Gastroesophageal sphincter (tissue), 4 donors: ENCODE measurements around the gene STOX2. TPM values are rescaled to one million over a fixed set of nuclear protein-coding genes. Genes with fewer than 3 reads are reported as not detected.

Experiments
- ATAC-seq: fragments of 150-250 bp; one replicate; pipeline ENCODE4 v1.9.1; 2016; ENCODE audit warnings: mild to moderate bottlenecking, moderate library complexity
- H3K27ac ChIP-seq, 4 donors: fragments of 200-600 bp; sonication (generic) in 3 of 4; 1 replicate in 3 of 4; 2 replicates in 1 of 4; pipeline ENCODE4 v1.5.1; 2016 to 2019
- H3K27me3 ChIP-seq: fragments of 200-600 bp; sonication (generic); one replicate; pipeline ENCODE4 v1.5.1; 2019
- H3K36me3 ChIP-seq, 2 donors: fragments of 200-600 bp; sonication (generic); one replicate each; pipeline ENCODE4 v1.5.1; 2019; ENCODE audit warnings: control low read depth in 1 of 2
- H3K4me1 ChIP-seq, 3 donors: fragments of 200-600 bp; sonication (generic); 1 replicate in 2 of 3; 2 replicates in 1 of 3; pipeline ENCODE4 v1.5.1; 2016 to 2019; ENCODE audit warnings: control low read depth in 2 of 3
- H3K4me3 ChIP-seq, 2 donors: fragments of 200-600 bp; sonication (generic); one replicate each; pipeline ENCODE4 v1.5.1; 2019; ENCODE audit warnings: mild to moderate bottlenecking in 1 of 2, moderate library complexity in 1 of 2
- H3K9me3 ChIP-seq, 3 donors: fragments of 200-600 bp; sonication (generic); one replicate each; pipeline ENCODE4 v1.5.1; 2017 to 2019; ENCODE audit warnings: control low read depth in 2 of 3
- CTCF ChIP-seq, 4 experiments: fragments of 200-600 bp in 2 of 4; fragments of 450-650 bp in 2 of 4; sonication (generic) in 1 of 4; IDR thresholded peaks; one replicate each; pipeline ENCODE4 v1.5.1; 2017 to 2019; ENCODE audit warnings: antibody characterized with exemption in 4 of 4, mild to moderate bottlenecking in 2 of 4, moderate library complexity in 2 of 4
- EP300 ChIP-seq: sonication (generic); formaldehyde crosslinking; IDR thresholded peaks from one replicate; pipeline ENCODE4 v1.6.1; 2017; ENCODE audit warnings: antibody characterized with exemption, mild to moderate bottlenecking
- POLR2A ChIP-seq, 2 donors: fragments of 450-650 bp; IDR thresholded peaks; one replicate each; pipeline ENCODE4 v1.6.1; 2017; ENCODE audit warnings: antibody characterized with exemption in 2 of 2, mild to moderate bottlenecking in 2 of 2, moderate library complexity in 1 of 2
- POLR2AphosphoS5 ChIP-seq: sonication (generic); formaldehyde crosslinking; IDR thresholded peaks from one replicate; pipeline ENCODE4 v1.6.1; 2017; ENCODE audit warnings: antibody characterized with exemption
- WGBS, 2 donors: methylation state at CpG; one replicate each; pipeline ENCODE4 v1.1.5; 2018; ENCODE audit warnings: low coverage in 1 of 2; 5-methylcytosine and 5-hydroxymethylcytosine counted together
- total RNA-seq, 4 donors: library from RNA; depleted of rRNA; stranded (reverse); fragments of >200 nt; gene quantifications; one replicate each; pipeline ENCODE4 v1.1.0, GENCODE V29; 2016

Gene STOX2, protein sequence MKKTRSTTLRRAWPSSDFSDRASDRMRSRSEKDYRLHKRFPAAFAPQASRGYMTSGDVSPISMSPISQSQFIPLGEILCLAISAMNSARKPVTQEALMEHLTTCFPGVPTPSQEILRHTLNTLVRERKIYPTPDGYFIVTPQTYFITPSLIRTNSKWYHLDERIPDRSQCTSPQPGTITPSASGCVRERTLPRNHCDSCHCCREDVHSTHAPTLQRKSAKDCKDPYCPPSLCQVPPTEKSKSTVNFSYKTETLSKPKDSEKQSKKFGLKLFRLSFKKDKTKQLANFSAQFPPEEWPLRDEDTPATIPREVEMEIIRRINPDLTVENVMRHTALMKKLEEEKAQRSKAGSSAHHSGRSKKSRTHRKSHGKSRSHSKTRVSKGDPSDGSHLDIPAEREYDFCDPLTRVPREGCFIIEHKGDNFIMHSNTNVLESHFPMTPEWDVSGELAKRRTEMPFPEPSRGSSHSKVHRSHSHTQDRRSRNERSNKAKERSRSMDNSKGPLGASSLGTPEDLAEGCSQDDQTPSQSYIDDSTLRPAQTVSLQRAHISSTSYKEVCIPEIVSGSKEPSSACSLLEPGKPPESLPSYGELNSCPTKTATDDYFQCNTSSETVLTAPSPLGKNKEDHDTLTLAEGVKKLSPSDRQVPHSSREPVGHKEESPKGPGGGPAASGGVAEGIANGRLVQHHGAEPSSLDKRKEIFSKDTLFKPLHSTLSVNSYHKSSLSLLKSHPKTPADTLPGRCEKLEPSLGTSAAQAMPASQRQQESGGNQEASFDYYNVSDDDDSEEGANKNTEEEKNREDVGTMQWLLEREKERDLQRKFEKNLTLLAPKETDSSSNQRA (N-terminal part only)
- total RNA-seq = 10 to 100 TPM in 2 of 4 donors, 1 to 10 TPM in 2; 7.5 to 25.4 (median 11.2) TPM

DNA sequence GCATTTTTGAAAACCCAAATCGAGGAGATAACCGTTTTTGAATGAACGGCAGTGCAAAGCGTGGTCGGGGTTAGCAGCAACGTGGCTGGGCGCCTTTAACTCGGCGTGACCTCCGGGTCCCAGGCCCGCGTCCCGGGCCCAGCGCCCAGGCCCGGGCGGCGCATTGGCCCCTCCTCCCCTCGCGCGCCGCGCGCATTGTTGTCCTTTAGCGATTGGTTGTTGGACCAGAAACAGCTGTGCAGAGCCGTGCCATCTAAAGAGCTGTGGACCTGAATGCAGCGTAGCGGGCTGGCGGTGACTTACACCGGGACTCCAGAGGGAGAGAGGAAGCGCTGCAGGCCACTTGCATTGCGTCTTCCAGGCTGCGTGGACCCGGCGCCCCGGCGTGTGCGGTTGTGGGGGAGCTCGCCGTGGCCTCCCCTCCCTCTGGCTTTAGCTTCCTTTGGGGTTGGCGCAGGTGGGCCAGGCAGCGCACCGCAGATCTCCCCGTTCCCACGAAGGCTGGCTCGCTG is at the start of gene STOX2:
TSS of gene STOX2 (plus strand) at position 227 of the 512 bp plus-strand sequence. CDS start 1,484 bp downstream, outside the sequence.
- H3K4me3 ChIP-seq = peak within 1 kb of the TSS; percentile 51 to 74
- H3K4me1 ChIP-seq = peaks cover 0 to 27% (median 0%) of the 10 kb centered on the region in 3 donors
- ATAC-seq = peak; percentile 75
- H3K27ac ChIP-seq = peak within 1 kb of the TSS in 3 of 4 donors; percentile 46 to 74 (median 74)
- H3K36me3 ChIP-seq = no peaks in the 10 kb centered on the region
- H3K27me3 ChIP-seq = peaks cover 14% of the 10 kb centered on the region
- TF ChIP-seq EP300 = no peak
- TF ChIP-seq POLR2AphosphoS5 = no peak
- no peak for TF ChIP-seq CTCF (IDR thresholded peaks at IDR 0.05)
- TF ChIP-seq POLR2A (IDR thresholded peaks at IDR 0.05) = no peak
- WGBS, 2 donors = 0 to 2% methylated on average over 5 to 13 of the region's 45 CpGs
- H3K9me3 ChIP-seq = peaks cover 0 to 2% (median 0%) of the 10 kb centered on the region in 3 donors

DNA sequence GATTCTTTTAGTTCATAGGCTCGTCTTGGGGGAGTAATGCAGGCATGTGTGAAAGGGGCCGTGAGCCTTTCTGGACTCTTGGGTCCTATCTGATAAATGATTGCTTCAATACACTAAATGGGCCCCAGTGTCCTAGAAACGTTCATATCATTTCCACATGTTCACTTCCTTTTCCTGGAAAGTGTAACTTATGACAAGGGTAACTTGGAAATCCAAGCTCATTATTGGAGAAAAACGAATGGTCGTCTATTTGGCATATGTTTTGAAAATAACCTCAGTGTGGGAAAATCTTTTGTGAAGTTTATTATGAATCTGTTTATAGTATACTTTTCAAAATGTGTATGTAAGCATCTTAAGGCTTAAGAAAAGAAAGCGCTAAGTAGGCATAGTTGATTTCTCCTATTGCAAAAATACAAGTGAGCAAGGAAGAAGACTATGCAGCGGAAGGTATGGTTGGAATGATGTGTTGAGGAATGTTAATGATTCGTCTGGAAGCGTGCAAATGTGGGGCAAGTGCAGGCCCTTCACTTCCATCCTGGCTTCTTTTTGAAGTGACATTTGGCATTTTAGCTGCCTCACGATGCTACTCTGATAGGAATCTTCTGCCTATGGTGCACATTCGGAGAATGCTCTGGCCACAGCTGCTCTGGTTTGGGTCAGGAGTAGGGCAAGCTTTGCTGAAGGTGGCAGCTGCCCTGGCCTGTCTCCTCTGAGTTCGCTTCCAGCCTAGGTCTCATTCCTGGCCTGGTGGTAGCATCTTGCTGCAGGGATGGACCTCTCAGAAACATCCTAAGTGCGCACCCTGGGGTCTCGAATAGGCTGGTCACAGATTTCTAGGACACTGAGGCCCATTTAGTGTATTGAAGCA is 49.5 kb upstream of the STOX2 start:
- Histone ChIP-seq H3K4me3 (no peak overlapping the region), H3K9me3 (no peaks in the 10 kb centered on the region), H3K27ac (no peak overlapping the region), H3K27me3 (no peaks in the 10 kb centered on the region), H3K36me3 (no peaks in the 10 kb centered on the region), H3K4me1 (no peaks in the 10 kb centered on the region)
- 75 to 78% methylated on average over 11 to 12 of the region's 14 CpGs for WGBS, 2 donors
- TF ChIP-seq CTCF (IDR thresholded peaks at IDR 0.05) (no peak), POLR2AphosphoS5 (no peak), POLR2A (IDR thresholded peaks at IDR 0.05) (no peak), EP300 (no peak)
- ATAC-seq = no peak

DNA sequence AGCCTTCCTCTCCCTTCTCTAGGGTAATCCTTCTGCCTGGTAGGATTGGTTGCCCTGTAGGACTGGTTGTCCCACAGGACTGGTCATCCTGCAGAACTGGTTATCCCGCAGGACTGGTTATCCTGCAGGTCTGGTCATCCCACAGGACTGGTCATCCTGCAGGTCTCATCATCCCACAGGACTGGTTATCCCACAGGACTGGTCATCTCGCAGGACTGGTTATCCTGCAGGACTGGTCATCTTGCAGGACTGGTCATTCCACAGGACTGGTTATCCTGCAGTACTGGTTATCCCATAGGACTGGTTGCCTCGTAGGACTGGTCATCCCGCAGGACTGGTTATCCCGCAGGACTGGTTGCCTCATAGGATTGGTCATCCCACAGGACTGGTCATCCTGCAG is 48.1 kb upstream of the STOX2 start:
- H3K36me3 ChIP-seq = no peaks in the 10 kb centered on the region
- H3K4me1 ChIP-seq = no peaks in the 10 kb centered on the region
- no peak for TF ChIP-seq POLR2AphosphoS5
- no peak for TF ChIP-seq EP300
- TF ChIP-seq POLR2A (IDR thresholded peaks at IDR 0.05) = no peak
- TF ChIP-seq CTCF (IDR thresholded peaks at IDR 0.05) = no peak
- no peak overlapping the region for H3K4me3 ChIP-seq
- H3K27me3 ChIP-seq = no peaks in the 10 kb centered on the region
- ATAC-seq = no peak
- no peaks in the 10 kb centered on the region for H3K9me3 ChIP-seq
- WGBS, 2 donors = 89% methylated on average over 3 of the region's 5 CpGs; no CpG with 5 or more reads in 1 of the 2 donors
- H3K27ac ChIP-seq = no peak overlapping the region

GRCh38 chr4:183858011-183858615 is 47.0 kb upstream of the STOX2 start:
- Histone ChIP-seq H3K4me3 (no peak overlapping the region), H3K27ac (no peak overlapping the region), H3K27me3 (no peaks in the 10 kb centered on the region), H3K4me1 (no peaks in the 10 kb centered on the region), H3K36me3 (no peaks in the 10 kb centered on the region), H3K9me3 (no peaks in the 10 kb centered on the region)
- no peak for ATAC-seq
- TF ChIP-seq CTCF (IDR thresholded peaks at IDR 0.05) (no peak), POLR2AphosphoS5 (no peak), POLR2A (IDR thresholded peaks at IDR 0.05) (no peak), EP300 (no peak)
- WGBS, 2 donors = 33 to 76% methylated on average over 1 to 11 of the region's 14 CpGs
